Adipose tissue (tissue), 3 donors: ENCODE measurements around the gene LMCD1. TPM values are rescaled to one million over a fixed set of nuclear protein-coding genes. Genes with fewer than 3 reads are reported as not detected.
A peak's percentile ranks its signal among the peaks of the same experiment; 100 is the strongest.

Experiments
- H3K27ac ChIP-seq: one replicate; pipeline ENCODE4 v1.5.1; 2013; ENCODE audit warnings: low read depth, low read length
- WGBS, 3 donors: extraction: QIAGEN DNeasy Blood & Tissue Kit; methylation state at CpG; one replicate each; pipeline ENCODE4 v1.1.7; 2013; 5-methylcytosine and 5-hydroxymethylcytosine counted together
- polyA plus RNA-seq, 3 donors: library from polyadenylated mRNA; stranded (reverse); fragments of 200-250 nt; gene quantifications; one replicate each; pipeline ENCODE4 v1.2.3, GENCODE V29; 2013
- donor health status: healthy with polysubstance abuse.
- donor health status: Bipolar disorder and iron deficiency.
- donor health status: healthy.

LMCD1 gene
- 100 to 1,000 TPM in 1 of 3 donors, 10 to 100 TPM in 2; 28.7 to 217 (median 79.1) TPM for polyA plus RNA-seq

GRCh38 chr3:8501371-8502131 lies at the start of gene LMCD1:
LMCD1 (plus strand) TSS chr3:8501823; CDS start chr3:8501939, 116 bp downstream.
- 1 to 2% (median 1%) methylated on average over 43 to 49 of the region's 49 CpGs for WGBS, 3 donors
- peak within 1 kb of the TSS; percentile 62 for H3K27ac ChIP-seq

GRCh38 chr3:8452112-8452511 lies 49.5 kb upstream of the LMCD1 start:
- no peak overlapping the region for H3K27ac ChIP-seq
- 83 to 85% (median 84%) methylated on average over 4 of the region's 4 CpGs for whole genome bisulfite sequencing, 3 donors

- H3K27ac ChIP-seq = no peak overlapping the region
Observed at GRCh38 chr3:8453153-8453552, 48.5 kb upstream of the LMCD1 start.

GRCh38 chr3:8455526-8456411 lies 45.9 kb upstream of the LMCD1 start:
- WGBS, 3 donors = 77 to 92% (median 88%) methylated on average over 5 of the region's 5 CpGs
- no peak overlapping the region for H3K27ac ChIP-seq

More at GRCh38 chr3:8453153-8453552, 48.5 kb upstream of the LMCD1 start:
- WGBS, 3 donors = 90 to 92% (median 92%) methylated on average over 5 of the region's 5 CpGs

- WGBS, 3 donors = 90 to 96% (median 91%) methylated on average over 3 of the region's 3 CpGs
- no peak overlapping the region for H3K27ac ChIP-seq
Observed at GRCh38 chr3:8456412-8456811, 45.2 kb upstream of the LMCD1 start.

- WGBS, 3 donors = 79 to 89% (median 89%) methylated on average over 1 of the region's 1 CpG
- no peak overlapping the region for H3K27ac ChIP-seq
Observed at GRCh38 chr3:8457039-8457438, 44.6 kb upstream of the LMCD1 start.

DNA sequence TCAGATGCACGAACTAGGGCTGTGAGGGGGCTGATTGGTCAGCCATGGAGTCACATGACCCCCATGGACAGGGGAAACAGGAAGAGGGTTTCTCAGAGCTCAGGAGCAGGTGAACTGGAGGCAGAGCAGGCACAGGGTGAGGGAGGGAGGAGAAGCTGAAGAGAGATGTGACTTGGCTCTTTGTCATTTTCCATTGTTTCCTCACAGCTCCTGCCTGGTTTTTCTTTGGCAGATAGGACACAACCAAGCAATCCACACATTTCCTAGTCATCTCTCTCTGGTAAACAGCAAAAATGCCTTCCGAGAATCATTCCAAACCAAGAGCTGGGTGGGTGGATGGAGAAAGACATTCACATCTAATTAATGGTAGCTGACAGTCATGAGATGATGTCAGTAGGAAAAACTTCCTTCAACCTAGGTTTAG lies 43.4 kb upstream of the LMCD1 start:
- H3K27ac ChIP-seq = no peak overlapping the region
- 77 to 89% (median 84%) methylated on average over 2 of the region's 2 CpGs for WGBS, 3 donors

GRCh38 chr3:8458711-8459110 lies 42.9 kb upstream of the LMCD1 start:
- H3K27ac ChIP-seq = no peak overlapping the region
- 74 to 82% (median 77%) methylated on average over 6 of the region's 6 CpGs for WGBS, 3 donors

DNA sequence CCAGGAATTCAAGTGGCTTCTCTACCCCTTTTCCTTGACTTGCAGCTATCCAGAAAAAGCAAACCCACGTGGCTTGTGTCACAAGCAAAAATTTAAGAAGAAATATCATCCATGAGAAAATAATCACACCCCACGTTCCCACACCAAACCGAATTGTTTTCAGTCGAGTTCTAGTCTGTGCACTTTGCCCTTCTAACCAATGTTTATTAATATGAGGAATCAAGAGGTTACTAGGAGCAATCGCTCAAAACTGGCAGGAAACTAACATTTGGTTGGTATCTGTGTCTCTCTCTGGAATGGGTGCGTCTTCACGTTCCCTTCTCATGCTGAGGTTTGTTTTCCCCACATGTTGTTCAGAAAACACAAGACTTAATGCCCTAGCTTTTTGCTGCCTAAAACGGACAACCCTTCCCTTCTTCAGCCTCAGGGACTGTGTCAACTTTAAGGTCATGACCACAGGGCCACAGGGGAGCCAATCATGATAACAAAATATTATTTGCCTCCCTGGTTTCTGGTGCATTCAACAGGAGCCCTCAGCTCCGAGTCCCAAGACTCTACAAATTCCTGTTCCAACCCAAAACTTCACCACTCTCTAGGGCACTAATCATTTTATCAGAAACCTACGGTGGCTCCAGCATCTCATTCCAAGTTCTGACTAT lies 41.4 kb upstream of the LMCD1 start:
- no peak overlapping the region for H3K27ac ChIP-seq

GRCh38 chr3:8460815-8461456 lies 40.7 kb upstream of the LMCD1 start:
- no peak overlapping the region for H3K27ac ChIP-seq
- 64 to 85% (median 69%) methylated on average over 3 of the region's 3 CpGs for WGBS, 3 donors

More for the DNA sequence above, 41.4 kb upstream of the LMCD1 start:
- 66 to 81% (median 75%) methylated on average over 10 of the region's 10 CpGs for WGBS, 3 donors

GRCh38 chr3:8464668-8465067 lies 37.0 kb upstream of the LMCD1 start:
- H3K27ac ChIP-seq = no peak overlapping the region

DNA sequence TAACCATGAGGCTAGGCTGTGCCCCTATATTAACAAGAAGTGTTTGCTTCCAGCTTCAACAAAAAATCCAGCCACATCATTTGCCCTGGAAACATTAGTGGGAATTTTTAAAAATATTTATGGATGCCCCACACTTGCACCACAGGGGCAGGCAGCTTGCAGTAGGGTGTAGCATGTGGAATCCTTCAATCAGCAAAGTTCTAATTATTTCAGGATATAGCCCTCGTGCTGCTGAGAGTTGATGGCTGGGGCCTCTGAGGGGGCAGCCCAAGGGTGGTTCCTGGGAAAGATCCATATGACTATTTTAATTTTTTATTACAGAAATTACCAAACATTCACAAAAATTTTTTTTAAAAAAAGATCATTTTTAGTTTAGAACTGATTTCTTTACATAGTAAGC lies 35.1 kb upstream of the LMCD1 start:
- H3K27ac ChIP-seq = no peak overlapping the region
- 67 to 84% (median 68%) methylated on average over 1 of the region's 1 CpG for whole genome bisulfite sequencing, 3 donors

More at GRCh38 chr3:8464668-8465067, 37.0 kb upstream of the LMCD1 start:
- 80 to 94% (median 80%) methylated on average over 1 of the region's 1 CpG for WGBS, 3 donors

GRCh38 chr3:8470801-8471200 lies 30.8 kb upstream of the LMCD1 start:
- H3K27ac ChIP-seq = no peak overlapping the region
- WGBS, 3 donors = 62 to 84% (median 81%) methylated on average over 11 of the region's 11 CpGs

DNA sequence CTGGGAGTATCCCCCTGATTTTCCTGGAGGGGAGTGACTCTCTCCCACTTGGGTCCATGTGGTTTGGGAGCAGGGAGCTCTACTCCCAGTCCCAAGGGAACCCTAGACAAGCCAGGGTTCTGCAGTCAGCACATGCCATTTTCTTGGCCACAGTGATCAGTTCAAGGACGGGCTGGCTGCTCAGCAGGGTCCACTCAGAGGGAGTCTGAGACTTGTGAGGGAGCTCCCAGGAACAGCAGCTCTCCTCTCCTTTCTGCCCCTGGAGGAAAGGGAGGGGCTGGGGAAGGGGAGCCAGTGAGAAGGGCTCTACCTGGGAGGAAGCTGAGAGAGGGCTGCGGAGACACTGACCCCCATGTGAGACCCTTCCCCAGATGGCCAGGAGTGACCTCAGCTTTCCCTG lies 29.1 kb upstream of the LMCD1 start:
- WGBS, 3 donors = 78 to 83% (median 83%) methylated on average over 2 of the region's 2 CpGs
- no peak overlapping the region for H3K27ac ChIP-seq

DNA sequence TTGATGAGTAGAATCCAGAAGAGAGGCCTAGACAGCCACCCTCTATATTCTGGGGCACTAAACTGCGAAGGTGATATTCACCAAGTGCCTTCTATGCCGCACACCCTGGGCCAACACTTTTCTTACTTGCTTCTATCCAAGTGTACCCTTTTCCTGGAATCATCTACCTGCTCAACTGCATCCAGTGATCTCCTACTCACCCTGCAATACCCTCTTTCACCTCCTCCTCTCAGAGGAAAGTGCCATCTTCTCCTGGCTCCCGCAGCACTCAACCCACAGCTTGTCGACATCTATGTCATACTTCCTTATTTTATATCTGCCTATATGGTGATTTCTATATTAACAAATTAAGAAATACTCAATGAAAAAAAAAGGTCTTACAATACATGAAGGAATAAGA lies 28.6 kb upstream of the LMCD1 start:
- 85 to 96% (median 91%) methylated on average over 4 of the region's 4 CpGs for WGBS, 3 donors
- H3K27ac ChIP-seq = no peak overlapping the region

- WGBS, 3 donors = 62 to 88% (median 67%) methylated on average over 4 of the region's 4 CpGs
- no peak overlapping the region for H3K27ac ChIP-seq
Observed at GRCh38 chr3:8473990-8474389, 27.6 kb upstream of the LMCD1 start.

DNA sequence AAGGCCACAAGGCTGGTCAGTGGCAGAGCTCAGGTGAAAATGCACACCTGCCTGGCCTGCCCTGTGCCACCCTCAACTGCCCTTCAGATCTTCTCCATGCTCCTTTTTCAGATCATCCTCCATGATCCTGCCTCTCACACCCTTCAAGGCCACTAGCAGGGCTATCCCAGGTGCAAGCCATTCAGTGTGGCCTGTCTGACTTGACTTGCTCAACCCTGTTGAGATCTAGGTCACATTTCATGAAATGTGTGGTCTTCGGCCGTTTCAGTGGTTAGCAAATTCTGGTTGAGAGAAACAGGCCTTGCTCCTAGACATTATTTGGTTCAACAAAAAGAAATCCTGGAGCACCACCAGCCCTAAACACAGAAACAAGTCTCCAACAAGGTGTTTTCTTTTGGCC lies 26.6 kb upstream of the LMCD1 start:
- no peak overlapping the region for H3K27ac ChIP-seq
- 91 to 96% (median 94%) methylated on average over 2 of the region's 2 CpGs for WGBS, 3 donors

- 45 to 62% (median 52%) methylated on average over 3 of the region's 3 CpGs for WGBS, 3 donors
- H3K27ac ChIP-seq = no peak overlapping the region
Observed at GRCh38 chr3:8480699-8481098, 20.9 kb upstream of the LMCD1 start.
